Activated naive CD8-positive, alpha-beta T cell (primary cell): ENCODE results near the gene ZNF385C.

Source experiments
- H3K27ac Mint-ChIP-seq: one replicate; pipeline ENCODE4 v1.8.0; 2021; ENCODE audit warnings: mixed read lengths
- H3K27me3 Mint-ChIP-seq: one replicate; pipeline ENCODE4 v1.8.0; 2021; ENCODE audit warnings: mixed read lengths
- H3K36me3 Mint-ChIP-seq: one replicate; pipeline ENCODE4 v1.8.0; 2021; ENCODE audit warnings: mixed read lengths
- H3K4me1 Mint-ChIP-seq: one replicate; pipeline ENCODE4 v1.8.0; 2021; ENCODE audit warnings: low read depth, mixed read lengths
- H3K4me3 Mint-ChIP-seq: one replicate; pipeline ENCODE4 v1.8.0; 2021; ENCODE audit warnings: mild to moderate bottlenecking, mixed read lengths
- H3K9me3 Mint-ChIP-seq: one replicate; pipeline ENCODE4 v1.8.0; 2021; ENCODE audit warnings: low read depth, mixed read lengths

ZNF385C gene

DNA sequence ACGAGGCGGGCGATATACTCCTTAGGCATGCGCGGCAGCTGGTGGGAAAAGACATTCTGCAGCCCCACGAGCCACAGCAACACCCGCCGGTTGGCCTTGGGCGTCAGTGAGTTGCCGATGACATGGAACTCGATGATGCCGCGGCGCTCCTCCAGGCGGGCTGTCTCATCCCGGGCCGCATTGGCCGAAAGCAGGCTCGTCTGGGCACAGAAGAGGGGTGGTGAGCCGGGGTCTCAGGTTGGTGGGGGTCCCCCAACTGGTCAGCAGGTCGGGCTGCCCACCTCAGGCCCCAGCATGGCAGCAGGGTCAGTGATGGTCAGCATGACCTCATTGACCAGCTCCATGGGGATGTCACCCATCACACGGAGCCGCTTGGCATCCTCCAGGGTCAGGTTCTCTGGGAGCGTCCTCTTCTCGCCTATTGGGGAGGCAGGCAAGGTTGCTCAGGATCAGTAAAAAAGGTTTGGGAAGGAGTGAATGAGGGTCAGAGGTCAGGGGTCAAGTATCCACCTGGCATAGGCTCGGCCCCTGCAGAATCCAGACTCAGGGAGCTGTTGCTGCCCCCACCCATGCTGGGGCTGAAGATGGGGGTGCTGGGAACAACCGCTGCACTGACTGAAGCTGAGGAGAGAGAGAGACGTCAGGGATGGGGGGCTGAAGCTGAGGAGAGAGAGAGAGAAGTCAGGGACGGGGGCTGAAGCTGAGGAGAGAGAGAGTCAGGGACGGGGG lies 19.3 kb upstream of the ZNF385C start:
- H3K9me3 Mint-ChIP-seq, result no peaks in the 10 kb centered on the region
- no peak overlapping the region for H3K4me3 Mint-ChIP-seq
- peaks cover 2% of the 10 kb centered on the region for H3K36me3 Mint-ChIP-seq
- no peaks in the 10 kb centered on the region for H3K27me3 Mint-ChIP-seq
- H3K27ac Mint-ChIP-seq, result no peak overlapping the region
- H3K4me1 Mint-ChIP-seq, result peaks cover 30% of the 10 kb centered on the region

DNA sequence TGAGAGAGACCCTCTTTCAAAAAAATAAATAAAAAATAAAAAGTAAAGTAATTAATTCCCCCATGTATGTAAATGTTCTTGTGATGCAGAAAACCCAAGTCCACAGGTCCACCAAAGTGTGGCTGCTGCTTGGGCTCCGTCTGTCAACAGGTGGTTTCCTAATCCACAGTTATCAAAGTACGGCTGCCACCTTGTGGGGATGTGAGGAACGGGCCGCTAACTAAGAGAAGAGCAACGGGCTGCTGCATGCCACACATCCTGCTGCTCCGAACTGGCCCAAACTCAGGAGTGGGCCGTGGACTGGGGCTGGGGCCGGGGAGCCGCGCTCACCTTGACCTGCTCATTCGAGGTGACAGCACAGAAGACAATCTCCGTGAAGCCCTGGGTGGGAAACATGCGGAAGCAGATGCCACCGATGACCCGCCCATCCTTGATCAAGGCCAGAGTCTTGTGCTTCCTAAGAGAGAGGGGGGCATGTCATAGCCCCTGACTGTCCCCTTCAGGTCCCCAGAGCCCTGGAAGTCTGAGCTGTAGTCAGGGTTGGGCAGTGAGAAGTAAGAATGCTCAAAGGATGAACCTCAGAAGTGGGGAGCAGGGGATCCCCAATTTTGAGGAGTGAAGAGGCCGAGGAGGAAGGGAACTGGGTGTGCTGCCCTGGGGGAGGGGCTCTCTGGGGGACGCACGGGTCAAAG lies 18.6 kb upstream of the ZNF385C start:
- Mint-ChIP-seq H3K4me1 (peaks cover 35% of the 10 kb centered on the region), H3K4me3 (peak overlapping the region; percentile 57), H3K36me3 (peaks cover 2% of the 10 kb centered on the region), H3K27ac (peak overlapping the region; percentile 78), H3K27me3 (no peaks in the 10 kb centered on the region), H3K9me3 (no peaks in the 10 kb centered on the region)

DNA sequence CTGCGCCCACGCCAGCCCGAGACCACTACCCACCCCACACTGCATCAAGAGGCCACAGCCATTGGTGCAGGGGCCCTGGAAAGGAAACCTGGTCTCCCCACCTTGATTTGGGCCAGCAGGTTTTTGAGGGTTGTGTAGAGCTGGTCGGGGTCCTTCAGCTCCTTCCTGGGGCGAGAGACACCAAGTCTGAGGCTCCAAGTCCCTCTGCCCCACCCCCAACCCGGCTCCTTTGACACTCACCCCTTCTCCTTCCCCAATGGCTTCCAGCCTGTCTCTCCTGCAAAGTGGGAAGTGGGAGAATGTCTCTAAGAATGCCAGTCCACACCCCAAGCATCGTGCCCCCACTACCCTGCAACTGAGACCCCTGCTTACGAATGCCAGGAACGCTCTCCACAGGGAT lies 15.8 kb upstream of the ZNF385C start:
- H3K27ac Mint-ChIP-seq, result no peak overlapping the region
- H3K4me1 Mint-ChIP-seq, result peaks cover 42% of the 10 kb centered on the region
- no peak overlapping the region for H3K4me3 Mint-ChIP-seq
- H3K27me3 Mint-ChIP-seq, result no peaks in the 10 kb centered on the region
- no peaks in the 10 kb centered on the region for H3K9me3 Mint-ChIP-seq
- H3K36me3 Mint-ChIP-seq, result peaks cover 4% of the 10 kb centered on the region

DNA sequence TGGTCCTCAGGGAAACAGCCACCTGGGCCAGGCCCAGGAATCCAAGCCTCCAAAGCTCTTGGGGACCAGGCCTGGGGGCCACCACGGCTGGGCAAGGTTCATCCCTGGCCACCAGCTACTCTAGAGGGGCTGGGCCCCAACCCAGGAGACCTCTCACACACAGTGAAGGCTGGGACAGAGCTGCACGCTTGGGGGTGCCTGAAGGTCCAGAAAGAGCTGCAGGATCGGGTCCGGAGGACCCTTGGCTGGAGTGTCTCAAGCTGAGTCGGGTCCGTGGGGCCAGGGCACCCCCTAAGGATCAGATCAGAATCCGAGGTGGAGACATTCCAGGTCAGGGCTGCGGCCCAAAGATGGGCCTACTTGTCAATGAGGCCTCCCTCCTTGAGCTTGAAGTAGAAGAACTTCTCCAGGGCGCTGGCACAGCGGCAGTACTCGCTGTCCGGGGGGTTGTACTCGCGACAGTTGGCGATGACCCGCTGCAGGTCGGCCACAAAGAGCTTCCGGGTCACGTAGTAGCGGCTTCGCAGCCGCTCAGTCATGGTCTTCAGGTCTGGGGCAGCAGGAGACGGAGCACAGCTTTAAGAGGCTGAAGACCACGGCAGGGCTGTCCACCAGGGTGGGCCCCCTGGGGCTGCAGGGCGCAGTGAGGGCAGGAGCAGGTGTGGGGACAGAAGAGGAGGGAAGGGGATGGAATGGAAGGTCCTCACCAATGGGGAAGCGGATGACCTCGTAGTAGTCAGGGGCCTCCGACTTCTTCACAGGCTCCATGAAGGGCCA lies 15.2 kb upstream of the ZNF385C start:
- Mint-ChIP-seq H3K27ac (no peak overlapping the region), H3K4me1 (peaks cover 40% of the 10 kb centered on the region), H3K36me3 (peaks cover 4% of the 10 kb centered on the region), H3K9me3 (no peaks in the 10 kb centered on the region), H3K27me3 (no peaks in the 10 kb centered on the region), H3K4me3 (no peak overlapping the region)

DNA sequence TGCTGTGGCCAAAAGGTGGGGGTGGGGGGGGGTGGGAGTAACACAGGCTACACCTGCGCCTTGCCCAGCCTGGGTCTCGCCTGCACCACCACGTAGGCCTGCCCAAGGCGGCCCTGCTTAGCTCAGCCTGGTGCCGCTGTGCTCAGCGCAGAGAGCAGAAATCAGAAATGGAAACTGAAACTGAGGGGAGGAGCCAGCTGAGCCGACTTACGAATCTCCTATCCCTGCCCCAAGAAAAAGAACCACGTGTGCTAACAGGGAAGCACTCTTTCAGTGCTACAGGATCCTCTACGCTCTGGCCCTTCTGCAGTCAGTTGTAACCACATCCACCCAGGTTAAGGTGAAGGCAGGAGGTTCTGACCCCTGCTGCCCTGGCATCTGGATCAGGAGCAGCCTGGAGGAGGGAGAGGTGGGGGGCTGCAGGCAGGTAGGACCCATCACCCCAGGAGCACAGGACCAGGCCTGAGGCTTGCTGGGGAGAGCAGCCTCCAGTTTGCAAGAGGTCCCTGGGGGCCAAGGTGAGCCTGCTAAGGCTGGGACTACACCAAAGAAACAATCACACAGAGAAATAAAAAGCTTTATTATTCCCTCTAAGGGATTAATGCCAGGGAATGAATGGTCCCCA lies 14.4 kb upstream of the ZNF385C start, which contains the start of gene DHX58:
DHX58 (minus strand) TSS at position 163 of the 625 bp plus-strand sequence. CDS start 822 bp downstream, outside the sequence.
- Mint-ChIP-seq H3K27me3 (no peaks in the 10 kb centered on the region), H3K4me3 (peak within 1 kb of the TSS; percentile 87), H3K27ac (peak within 1 kb of the TSS; percentile 96), H3K4me1 (peaks cover 41% of the 10 kb centered on the region), H3K36me3 (peaks cover 4% of the 10 kb centered on the region), H3K9me3 (no peaks in the 10 kb centered on the region)

DNA sequence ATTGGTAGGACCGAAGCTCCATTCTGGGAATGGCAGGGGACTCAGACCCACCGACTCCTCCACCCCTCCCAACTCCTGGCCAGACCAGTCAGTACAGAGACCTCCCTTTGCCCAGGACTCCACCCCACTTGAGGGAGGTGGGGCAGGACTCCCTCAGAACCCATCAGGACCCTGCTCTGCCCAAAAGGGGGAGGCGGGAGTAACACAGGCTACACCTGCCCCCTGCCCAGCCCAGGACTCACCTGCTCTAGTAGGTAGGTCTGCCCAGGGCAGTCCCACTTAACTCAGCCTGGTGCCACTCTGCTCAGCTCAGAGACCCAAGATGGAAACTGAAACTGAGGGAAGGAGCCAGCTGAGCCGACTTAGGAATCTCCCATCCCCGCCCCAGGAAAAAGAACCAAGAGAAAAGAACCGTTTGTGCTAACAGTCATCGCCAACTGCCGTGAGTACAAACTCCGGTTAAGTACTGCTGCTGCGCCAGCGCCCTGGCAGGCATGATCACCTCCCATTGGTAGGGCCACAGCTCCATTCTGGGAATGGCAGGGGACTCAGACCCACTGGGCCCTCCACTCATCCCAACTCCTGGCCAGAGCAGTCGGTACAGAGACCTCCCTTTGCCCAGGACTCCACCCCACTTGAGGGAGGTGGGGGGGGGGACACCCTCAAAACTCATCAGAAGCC lies 13.7 kb upstream of the ZNF385C start:
- Mint-ChIP-seq H3K27ac (peak overlapping the region; percentile 96), H3K9me3 (no peaks in the 10 kb centered on the region), H3K27me3 (no peaks in the 10 kb centered on the region), H3K36me3 (peaks cover 4% of the 10 kb centered on the region), H3K4me3 (peak overlapping the region; percentile 87), H3K4me1 (peaks cover 42% of the 10 kb centered on the region)

DNA sequence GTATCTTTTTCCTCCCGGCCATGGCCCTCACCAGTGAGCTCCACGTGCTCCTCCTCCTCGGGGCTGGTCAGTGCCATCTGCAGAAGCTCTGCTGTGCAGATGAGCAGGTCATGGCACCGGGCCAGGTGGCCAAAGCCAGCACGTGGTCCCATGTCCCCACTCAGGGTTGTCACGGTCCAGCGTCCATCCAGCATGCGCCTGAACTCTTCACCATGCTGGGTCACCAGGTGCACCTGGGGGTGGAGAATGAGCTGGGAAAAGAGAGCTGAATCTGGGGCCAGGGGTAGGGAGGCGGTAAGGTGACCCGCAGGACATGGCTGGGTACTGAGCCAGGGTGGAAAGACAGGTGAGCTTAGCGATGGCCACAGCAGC lies 13.0 kb upstream of the ZNF385C start:
- Mint-ChIP-seq H3K4me3 (peak overlapping the region; percentile 87), H3K4me1 (peaks cover 38% of the 10 kb centered on the region), H3K36me3 (peaks cover 2% of the 10 kb centered on the region), H3K9me3 (no peaks in the 10 kb centered on the region), H3K27me3 (no peaks in the 10 kb centered on the region), H3K27ac (peak overlapping the region; percentile 96)

DNA sequence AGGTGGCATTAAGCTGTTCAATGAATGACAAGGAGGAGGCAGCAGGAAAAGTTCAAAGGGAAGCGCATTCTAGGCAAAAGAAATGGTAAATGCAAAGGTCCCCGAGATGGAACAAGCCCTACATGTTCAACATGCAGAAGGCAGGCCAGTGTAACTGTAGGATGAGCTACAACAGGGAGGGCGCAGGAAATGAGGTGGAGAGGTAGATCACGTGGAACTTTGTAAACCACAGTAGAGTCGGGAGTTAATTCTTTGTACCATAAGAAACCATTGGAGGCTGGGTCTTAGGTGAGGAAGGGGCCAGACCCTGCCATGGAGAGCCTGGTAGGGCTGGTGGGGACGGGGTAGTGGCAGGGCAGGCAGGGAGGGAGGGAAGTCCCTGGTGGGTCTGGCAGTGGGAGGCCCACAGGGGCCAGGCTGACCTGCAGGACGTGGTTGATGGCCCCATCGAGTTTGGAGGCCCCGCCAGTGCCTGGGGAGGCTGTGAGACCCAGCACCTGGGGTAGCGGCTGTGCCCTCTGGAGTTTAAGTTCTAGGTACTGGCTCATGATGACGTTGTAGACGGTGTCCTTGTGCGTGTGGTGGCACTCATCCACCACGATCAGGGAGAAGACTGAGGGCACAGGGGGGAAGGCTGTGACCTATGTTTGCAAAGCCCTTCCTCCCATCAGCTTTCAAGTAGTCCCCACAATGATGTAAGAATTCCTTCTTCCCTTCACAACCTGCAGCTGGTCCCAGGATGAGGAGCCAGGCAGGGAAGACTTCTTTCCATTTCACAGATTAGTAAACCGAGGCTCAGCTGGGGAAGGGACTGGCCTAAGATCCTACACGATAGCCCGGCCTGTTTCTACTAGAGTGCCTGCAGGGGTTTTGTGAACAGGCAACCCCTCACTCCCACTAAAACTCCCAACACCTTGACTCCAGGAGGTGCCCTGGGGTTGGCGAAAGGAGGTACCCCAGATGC lies 12.3 kb upstream of the ZNF385C start:
- peaks cover 2% of the 10 kb centered on the region for H3K36me3 Mint-ChIP-seq
- H3K9me3 Mint-ChIP-seq, result no peaks in the 10 kb centered on the region
- peak overlapping the region; percentile 86 for H3K27ac Mint-ChIP-seq
- H3K4me3 Mint-ChIP-seq, result peak overlapping the region; percentile 63
- H3K27me3 Mint-ChIP-seq, result no peaks in the 10 kb centered on the region
- H3K4me1 Mint-ChIP-seq, result peaks cover 35% of the 10 kb centered on the region

DNA sequence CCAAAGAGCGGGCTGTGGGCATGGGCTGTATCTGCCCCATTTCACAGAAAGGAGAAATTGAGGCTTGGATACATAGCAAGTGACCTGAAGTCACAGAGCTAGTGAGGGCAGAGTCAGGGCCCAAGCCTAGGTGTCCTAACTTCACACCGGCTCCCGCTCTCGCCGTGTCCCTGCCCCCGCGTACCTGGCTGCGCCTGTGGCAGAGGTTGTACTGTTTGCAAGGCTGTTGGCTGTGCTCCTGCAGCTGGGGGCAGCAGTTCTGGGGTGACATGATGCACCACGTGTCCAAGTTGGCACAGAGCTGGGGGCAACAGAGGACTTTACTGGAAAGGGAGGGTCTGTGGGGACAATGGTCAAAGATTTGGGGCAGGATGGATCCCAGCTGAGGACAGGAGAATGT lies 10.8 kb upstream of the ZNF385C start:
- peaks cover 2% of the 10 kb centered on the region for H3K36me3 Mint-ChIP-seq
- peak overlapping the region; percentile 73 for H3K27ac Mint-ChIP-seq
- no peaks in the 10 kb centered on the region for H3K27me3 Mint-ChIP-seq
- no peaks in the 10 kb centered on the region for H3K9me3 Mint-ChIP-seq
- no peak overlapping the region for H3K4me3 Mint-ChIP-seq
- peaks cover 35% of the 10 kb centered on the region for H3K4me1 Mint-ChIP-seq

DNA sequence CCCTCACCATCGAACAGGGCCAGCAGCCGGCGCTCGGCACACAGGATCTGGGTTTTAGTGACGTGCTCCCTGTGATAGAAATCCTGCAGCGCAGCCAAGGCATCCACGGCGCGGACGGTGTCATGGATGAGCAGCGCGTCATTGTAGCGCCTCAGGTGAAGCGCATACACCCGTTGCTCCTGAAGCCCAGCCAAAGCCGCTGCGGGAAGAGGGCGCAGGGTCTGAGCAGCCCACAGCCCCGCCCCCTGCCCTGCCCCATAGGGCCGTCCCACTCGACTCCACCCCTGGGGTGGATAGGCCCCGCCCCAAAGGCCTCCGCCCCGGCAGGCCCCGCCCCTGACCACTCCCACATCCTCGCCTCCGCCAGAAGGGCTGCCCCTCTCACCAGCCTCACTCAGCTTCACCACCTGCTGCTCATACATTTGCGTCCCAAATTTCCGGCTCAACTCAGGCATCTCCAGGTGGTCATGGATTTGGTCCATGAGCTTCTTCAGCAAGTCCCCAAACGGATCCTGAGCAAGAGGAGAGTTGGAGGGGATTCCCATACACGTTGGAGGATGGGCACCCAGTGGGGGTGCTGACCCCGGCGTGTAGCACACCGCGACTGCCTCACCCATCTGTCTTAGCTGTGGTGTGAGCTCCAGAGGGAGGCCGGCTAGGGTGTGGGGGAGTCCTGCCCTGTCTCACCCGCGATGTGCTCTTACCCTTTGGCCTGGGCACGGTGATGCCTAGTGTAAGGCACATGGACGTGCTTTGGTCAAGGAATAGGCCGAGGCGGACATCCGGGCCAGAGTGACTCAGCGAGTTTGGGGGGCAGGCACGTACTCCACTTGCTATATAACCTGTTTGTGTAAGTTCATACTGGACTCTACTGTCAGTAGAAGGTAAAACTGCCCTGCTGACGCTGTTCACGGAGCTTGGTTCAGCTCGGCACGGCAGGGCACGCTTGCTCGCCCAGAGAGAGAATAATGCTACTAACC lies 9.6 kb upstream of the ZNF385C start:
- Mint-ChIP-seq H3K4me1 (peaks cover 34% of the 10 kb centered on the region), H3K36me3 (peaks cover 2% of the 10 kb centered on the region), H3K9me3 (no peaks in the 10 kb centered on the region), H3K4me3 (peak overlapping the region; percentile 56), H3K27ac (no peak overlapping the region), H3K27me3 (no peaks in the 10 kb centered on the region)

DNA sequence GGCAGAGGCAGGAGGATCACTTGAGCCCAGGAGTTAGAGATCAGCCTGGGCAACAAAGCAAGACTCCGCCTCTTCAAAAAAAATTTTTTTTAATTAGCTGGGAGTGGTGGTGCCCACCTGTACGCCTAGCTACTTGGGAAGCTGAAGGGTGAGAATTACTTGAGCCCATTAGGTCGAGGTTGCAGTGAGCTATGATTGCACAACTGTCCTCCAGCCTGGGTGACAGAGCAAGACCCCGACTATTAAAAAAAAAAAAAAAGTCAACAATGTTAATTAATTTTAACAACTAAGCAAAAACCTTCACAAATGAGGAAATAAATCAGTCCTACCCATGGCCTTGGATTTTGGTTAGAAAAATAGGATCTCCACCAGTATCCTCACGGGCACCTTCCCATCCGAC lies 8.9 kb upstream of the ZNF385C start:
- Mint-ChIP-seq H3K27ac (no peak overlapping the region), H3K4me3 (no peak overlapping the region), H3K27me3 (no peaks in the 10 kb centered on the region), H3K36me3 (peaks cover 2% of the 10 kb centered on the region), H3K9me3 (no peaks in the 10 kb centered on the region), H3K4me1 (peaks cover 29% of the 10 kb centered on the region)

DNA sequence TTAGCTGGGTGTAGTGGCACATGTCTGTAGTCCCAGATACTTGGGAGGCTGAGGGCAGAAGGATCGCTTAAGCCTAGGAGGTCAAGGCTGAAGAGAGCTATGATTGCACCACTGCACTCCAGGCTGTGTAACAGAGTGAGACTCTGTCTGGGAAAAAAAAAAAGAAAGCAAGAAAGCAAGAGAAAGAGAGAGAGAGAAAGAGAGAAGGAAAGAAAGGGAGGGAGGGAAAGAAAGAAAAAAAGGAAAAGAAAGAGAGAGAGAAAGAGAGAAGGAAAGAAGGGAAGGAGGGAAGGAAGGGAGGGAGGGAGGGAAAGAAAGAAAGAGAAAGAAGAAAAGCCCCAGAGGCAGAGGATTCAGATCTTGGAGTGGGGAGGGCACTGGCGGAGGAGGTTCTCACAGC lies 7.7 kb upstream of the ZNF385C start:
- H3K27ac Mint-ChIP-seq, result no peak overlapping the region
- peaks cover 2% of the 10 kb centered on the region for H3K36me3 Mint-ChIP-seq
- H3K27me3 Mint-ChIP-seq, result no peaks in the 10 kb centered on the region

DNA sequence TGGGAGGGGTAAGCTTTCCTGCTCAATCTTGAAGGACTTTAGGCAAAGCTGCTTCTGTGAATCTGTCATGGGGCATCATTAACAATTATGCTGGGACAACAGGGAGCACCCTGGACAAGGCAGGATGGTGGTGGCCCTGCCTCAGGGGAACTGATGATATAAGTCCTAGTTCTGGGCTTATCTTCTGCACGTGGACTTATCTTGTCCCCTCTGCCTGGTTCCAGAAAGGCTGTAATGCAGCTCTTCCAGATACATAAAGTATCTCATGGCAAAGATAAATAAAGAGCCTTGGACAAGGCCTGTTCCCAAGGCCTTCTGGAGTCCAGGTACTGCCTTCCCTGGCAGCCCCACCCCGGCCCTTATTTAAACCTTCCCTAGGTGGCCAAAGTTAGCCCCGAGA lies 6.0 kb upstream of the ZNF385C start:
- H3K27me3 Mint-ChIP-seq, result no peaks in the 10 kb centered on the region

More for the DNA sequence above, 7.7 kb upstream of the ZNF385C start:
- H3K4me1 Mint-ChIP-seq, result peaks cover 18% of the 10 kb centered on the region
- H3K9me3 Mint-ChIP-seq, result no peaks in the 10 kb centered on the region
- no peak overlapping the region for H3K4me3 Mint-ChIP-seq

More for the DNA sequence above, 6.0 kb upstream of the ZNF385C start:
- Mint-ChIP-seq H3K9me3 (no peaks in the 10 kb centered on the region), H3K36me3 (peaks cover 1% of the 10 kb centered on the region), H3K4me3 (no peak overlapping the region), H3K27ac (no peak overlapping the region), H3K4me1 (peaks cover 8% of the 10 kb centered on the region)
